ENCODE results near the gene UBE2I.

UBE2I gene

DNA sequence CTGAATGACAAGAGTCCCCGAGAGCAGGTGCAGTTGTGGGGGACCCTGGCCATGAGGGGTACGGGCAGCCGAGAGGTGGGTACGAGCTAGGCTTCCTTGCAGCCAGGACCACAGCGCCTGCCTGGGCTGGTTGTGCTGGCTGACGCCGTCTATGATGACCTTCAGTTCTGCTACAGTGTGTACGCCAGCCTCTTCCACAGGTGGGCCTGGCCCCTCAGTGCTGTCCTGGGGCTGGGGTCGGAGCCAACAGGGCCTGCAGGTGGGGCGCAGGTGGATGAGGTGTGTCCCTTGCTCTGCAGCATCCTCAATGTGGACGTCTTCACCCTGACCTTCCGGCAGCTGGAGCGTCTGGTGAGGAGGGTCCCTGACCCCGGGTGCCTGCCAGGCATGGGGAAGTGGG lies 35.1 kb downstream of the UBE2I start:
- ATAC-seq = no peak

DNA sequence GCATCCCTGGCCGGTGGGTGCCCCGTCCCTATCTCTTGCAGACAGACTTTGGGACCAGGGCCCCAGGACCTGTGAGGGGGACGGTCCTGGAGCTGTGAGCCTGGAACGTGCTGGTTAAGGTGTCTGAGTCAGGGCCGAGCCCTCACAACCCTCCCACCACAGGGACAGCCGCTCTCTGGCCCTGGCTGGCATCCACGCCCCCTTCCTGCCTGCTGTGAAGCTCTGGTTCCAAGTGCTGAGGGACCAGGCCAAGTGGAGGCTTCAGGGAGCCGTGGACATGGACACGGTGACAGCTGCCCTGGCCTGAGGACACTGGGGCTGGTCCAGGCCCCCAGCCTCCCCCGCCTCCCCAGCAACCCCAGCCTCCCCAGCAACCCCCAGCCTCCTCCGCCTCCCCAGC lies 35.7 kb downstream of the UBE2I start:
- no peak for ATAC-seq

GRCh38 chr16:1345651-1346421 lies 36.4 kb downstream of the UBE2I start:
- no peak for ATAC-seq

GRCh38 chr16:1346422-1347285 lies 37.2 kb downstream of the UBE2I start:
- ATAC-seq = no peak

GRCh38 chr16:1347286-1347855 lies 37.9 kb downstream of the UBE2I start:
- no peak for ATAC-seq

DNA sequence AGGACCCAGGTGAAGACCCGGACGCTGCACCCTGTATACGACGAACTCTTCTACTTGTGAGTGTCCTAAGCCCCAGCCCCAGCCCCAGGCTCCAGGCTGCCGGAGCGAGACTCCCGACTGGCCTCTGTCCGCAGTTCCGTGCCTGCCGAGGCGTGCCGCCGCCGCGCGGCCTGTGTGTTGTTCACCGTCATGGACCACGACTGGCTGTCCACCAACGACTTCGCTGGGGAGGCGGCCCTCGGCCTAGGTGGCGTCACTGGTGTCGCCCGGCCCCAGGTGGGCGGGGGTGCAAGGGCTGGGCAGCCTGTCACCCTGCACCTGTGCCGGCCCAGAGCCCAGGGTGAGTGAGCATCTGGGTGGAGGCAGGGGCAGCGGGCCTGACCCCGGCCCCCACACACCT lies 38.5 kb downstream of the UBE2I start:
- ATAC-seq = no peak

- no peak for ATAC-seq
These were observed 39.0 kb downstream of the UBE2I start for GRCh38 chr16:1348441-1348840.

GRCh38 chr16:1348926-1349325 lies 39.5 kb downstream of the UBE2I start:
- no peak for ATAC-seq

DNA sequence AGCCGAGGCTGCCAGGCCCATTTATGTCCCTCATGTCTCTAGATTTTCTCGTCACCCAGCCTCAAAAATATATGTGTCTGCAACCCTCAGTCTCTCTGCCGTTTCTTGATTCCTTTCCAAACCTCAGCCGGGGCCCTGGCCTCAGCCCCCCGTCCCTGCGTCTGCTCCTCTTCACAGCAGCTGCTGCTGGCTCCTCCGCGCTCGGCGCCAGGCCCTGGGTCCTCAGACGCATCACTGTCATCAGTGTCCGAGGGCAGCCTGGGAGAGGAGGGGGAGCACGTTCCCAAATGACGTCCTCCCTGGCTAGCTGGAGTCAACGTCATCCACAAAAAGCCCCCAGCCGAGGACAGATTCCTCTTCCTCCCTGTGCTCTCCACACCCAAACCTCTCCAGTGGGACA lies 39.9 kb downstream of the UBE2I start:
- ATAC-seq = no peak

- no peak for ATAC-seq
These were observed 40.5 kb downstream of the UBE2I start for GRCh38 chr16:1349951-1350350.

DNA sequence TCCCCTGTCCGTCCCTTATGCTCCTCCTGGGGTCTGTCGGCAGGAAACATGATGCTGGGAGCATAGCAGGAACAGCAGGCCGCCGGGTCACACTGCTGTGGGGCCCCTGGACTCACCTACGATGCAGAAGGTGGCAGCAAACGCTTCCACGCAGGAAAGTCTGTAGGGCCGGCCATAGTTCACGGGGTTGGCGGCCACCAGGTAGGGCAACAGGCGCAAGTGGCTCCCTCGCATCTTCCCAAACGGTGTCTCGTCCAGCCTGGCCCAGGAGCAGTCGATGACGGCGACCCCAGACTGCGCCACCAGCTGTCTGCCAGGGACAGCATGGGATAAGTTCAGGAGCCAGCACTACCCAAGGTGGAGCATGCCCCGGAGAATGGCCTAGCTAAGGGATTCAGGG lies 41.3 kb downstream of the UBE2I start:
- ATAC-seq = no peak

GRCh38 chr16:1351215-1351581 lies 41.8 kb downstream of the UBE2I start:
- ATAC-seq = peak; percentile 8 to 9

DNA sequence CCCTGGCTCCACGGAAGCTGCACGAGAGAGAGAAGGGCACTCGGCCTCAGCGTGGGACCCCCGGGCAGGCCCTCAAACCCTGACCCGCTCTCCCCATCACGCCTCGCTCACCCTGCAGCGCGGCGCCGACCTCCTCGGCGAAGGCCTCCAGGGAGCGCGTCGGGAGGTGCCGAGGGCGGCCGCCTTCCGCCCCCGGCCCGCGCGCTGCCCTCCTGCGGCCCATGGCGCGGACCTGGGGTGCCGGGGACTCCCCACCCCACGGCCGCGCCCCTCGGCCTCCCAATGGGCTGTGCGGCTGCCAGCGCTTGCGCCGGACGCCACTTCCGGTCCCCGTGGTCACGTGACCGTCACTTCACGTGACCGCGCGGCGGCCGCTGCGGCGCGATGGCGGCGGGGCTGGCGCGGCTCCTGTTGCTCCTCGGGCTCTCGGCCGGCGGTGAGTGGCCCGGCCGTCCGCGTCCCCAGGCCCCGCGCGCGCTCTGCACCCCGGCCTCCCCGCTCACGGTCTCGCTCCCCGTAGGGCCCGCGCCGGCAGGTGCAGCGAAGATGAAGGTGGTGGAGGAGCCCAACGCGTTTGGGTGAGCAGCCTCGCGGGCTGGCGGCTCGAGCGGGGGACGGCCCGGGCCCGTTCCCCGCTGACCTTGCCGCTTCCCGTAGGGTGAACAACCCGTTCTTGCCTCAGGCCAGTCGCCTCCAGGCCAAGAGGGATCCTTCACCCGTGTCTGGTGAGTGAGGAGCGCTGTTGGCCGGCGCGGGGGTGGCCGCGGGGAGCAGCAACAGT lies 42.3 kb downstream of the UBE2I start, which contains the start of the genes GNPTG and TSR3:
Gene GNPTG (plus strand): TSS at position 350 of the 781 bp plus-strand sequence. CDS start 35 bp downstream, at position 385.
Gene TSR3 (minus strand): TSS at position 297 of the 781 bp plus-strand sequence. CDS start 74 bp downstream, at position 223.
- peak; percentile 90 to 92 for ATAC-seq

- ATAC-seq = no peak
These were observed 45.5 kb downstream of the UBE2I start for GRCh38 chr16:1354815-1355540.

- ATAC-seq = no peak
These were observed 46.2 kb downstream of the UBE2I start for GRCh38 chr16:1355591-1355990.

- ATAC-seq = no peak
These were observed 46.8 kb downstream of the UBE2I start for GRCh38 chr16:1356061-1356900.

DNA sequence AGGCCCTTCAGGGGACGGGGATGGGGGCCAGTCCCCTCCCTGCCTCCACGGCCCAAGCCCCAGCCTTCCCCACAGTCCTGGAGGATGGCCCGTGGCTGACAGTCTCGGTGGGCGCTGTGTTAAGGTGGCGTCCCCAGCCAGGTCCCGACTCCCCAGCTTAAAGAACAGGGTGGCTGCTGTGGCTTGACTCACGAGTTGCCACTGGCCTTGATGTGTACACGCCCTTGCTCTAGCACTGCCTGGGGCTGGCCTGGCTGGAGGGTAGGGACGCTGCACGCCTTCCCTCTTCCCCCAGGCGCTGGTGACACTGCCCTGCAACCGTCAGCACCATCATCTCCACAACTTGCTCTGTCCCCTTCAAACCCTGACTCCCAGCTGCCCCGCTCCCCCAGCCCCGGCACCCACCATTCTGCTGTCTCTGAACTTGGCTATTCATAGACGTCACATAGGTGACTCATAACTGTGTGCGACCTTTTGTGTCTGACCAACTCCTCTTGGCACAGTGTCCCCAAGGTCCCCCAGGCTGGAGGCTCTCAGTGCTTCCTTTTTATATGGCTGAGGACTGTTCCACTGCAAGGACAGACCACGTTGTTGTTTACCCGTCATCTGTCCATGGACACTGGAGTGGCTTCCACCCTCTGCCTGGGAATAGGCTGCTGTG lies 48.6 kb downstream of the UBE2I start:
- ATAC-seq = peak; percentile 17 to 36

- ATAC-seq = no peak
These were observed 52.4 kb downstream of the UBE2I start for GRCh38 chr16:1361685-1362360.

DNA sequence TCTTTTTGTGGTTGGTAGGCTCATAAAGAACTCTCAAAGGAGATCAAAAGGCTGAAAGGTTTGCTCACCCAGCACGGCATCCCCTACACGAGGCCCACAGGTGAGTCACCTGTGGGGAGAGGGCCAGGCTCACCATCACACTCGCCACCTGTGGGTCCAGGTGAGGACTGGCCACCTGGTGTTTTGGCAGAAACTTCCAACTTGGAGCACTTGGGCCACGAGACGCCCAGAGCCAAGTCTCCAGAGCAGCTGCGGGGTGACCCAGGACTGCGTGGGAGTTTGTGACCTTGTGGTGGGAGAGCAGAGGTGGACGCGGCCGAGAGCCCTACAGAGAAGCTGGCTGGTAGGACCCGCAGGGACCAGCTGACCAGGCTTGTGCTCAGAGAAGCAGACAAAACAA lies 53.4 kb downstream of the UBE2I start:
- ATAC-seq = no peak
